Endometrial microvascular endothelial cells (primary cell): ENCODE results near the gene LAMC1. TPM values are rescaled to one million over a fixed set of nuclear protein-coding genes. Genes with fewer than 3 reads are reported as not detected.

Source experiments
- in situ Hi-C: cut with HindIII; loops from 2 replicates; pipeline ENCODE4 v1.10.0; 2017; ENCODE audit warnings: low sequenced_read_pairs, low pct_unique_long_range_greater_than_20kb; ENCODE audit errors: inconsistent ontology term
- total RNA-seq: library from RNA; depleted of rRNA; stranded (reverse); fragments of >200 nt; gene quantifications from one replicate; pipeline ENCODE4 v1.2.3, GENCODE V29; 2015; ENCODE audit errors: inconsistent ontology term

LAMC1 gene
- total RNA-seq, 1 donor from 2014 or later: 269 TPM

DNA sequence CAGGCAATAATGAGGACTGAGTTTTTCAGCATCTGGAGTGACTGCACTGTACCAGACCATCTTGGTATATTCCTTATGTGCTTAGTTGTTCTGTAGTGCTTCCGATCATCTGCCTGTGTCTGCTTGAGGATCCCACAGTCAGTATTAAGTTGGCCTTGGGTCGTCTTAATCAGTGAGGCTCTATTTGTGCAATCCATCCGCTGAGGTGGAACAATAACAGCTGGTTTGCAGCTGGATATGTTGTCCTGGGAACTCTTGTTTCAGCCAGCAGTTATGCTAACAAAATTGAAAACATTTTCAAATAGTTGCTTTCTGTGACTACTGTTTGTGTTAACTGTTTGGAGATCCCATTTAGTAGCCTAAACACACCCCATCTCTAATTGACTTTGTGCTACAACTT is 73.7 kb downstream of the LAMC1 start:
- in situ Hi-C loops: no loop called here

DNA sequence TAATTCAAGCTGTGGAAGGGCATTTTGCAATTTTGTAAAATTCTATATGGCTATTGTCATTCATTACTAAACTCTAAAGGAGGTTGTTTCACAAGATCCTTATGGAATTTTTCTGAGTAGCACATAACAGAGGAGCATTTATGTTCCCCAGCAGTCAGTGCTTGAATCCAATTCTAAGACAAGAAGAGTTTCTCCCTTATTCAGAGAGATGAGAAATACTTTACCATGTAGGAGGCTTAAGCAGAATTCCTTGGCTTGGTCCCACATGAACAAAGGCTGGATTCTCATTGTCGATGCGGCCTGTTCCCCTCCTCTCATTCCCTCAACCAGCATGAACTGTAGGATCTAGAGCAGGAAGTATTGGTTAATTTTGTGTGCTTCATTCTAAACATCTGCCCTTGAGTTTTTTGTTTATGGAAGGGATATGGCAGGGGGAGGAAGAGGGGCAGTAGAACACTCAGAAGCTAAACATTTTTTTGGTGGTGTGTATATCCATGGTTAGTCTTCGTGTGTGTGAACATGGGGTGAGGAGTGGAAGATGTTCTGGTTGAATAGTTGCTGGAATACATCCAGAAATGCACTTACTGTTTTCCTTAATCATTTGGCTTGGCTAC is 74.3 kb downstream of the LAMC1 start:
- in situ Hi-C loops: no loop called here

DNA sequence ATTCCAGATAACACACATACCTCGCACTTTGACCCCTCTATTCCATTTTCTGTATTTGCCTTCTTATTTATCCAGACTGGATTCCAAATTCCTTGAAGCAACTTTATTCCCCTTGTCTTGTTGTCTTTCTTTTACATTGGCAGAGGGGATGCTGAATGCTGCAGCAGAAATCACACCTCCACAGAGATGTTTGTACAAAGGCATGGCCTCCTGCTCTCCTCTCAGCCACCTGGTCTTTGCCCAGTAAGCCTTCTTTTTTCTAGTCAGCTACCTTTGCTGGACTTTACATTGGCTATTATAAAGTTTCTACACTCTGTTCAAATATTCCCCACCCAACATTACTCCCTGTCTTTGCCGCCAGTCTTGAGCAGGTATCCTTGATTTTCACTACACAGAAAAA is 75.1 kb downstream of the LAMC1 start:
- in situ Hi-C loops: no loop called here

DNA sequence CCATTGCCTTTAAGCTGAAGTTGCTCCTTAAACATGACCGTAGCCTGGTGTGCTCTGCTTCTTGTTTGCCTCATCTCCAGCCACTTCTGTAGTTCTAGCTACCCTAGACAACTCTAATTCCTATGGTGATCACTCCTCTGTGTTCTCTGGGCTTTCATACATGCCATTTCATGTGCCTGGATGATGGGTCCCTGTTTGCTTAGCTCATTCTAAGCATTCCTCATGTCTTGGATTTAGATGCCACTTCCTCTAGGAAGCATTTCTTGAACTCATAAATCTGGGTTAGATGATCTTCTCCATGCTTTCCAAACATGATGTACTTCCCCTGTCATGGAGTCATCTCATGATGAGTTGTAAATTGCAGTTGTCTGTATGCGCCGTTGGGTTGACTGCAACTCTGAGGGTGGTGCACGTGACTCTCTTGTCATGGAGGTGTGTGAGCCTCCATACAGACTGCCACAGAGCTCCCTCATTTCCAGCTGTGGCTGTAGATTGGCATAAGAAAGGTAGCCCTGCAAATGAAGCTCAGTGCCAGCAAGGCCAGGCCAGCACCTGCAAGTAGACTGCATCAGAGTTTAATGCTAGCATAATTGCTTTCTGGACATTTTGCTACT is 77.2 kb downstream of the LAMC1 start:
- in situ Hi-C loops: no loop called here

GRCh38 chr1:183101081-183101480 is 77.9 kb downstream of the LAMC1 start:
- in situ Hi-C loops: no loop called here

DNA sequence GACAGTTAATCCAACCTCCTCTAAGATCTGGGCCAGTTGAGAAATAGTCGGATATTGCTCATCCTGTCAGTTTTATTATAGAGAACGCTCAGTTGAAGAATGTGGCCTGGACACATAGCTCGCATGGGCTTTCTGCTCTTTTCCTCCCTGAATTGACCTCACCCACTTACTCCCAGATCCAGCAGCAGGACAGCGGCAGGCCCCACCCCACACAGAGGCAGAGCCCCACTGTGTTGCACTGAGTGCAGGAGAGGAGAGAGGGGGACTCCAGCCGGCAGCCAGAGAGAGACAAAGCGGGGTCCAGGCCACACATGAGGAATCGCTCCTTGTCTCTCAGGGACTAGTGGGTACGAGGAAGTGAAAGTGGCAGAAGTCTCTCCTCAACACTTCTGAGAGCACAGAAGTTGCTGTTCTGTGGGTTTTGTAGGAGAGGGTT is 78.6 kb downstream of the LAMC1 start:
- in situ Hi-C loops: no loop called here

DNA sequence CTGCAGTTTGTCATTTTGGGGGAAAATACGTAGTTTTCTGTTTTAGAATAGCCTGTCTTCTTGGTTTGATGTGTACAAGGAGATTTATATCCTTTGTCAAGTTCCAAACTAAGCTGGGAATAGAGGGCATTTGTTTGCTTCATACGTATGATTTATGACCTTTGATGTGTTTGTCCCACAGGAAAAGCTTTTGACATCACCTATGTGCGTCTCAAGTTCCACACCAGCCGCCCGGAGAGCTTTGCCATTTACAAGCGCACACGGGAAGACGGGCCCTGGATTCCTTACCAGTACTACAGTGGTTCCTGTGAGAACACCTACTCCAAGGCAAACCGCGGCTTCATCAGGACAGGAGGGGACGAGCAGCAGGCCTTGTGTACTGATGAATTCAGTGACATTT is 79.9 kb downstream of the LAMC1 start:
- in situ Hi-C loops: no loop called here

- in situ Hi-C loops: no loop called here
These were observed 80.4 kb downstream of the LAMC1 start for GRCh38 chr1:183103577-183103976.

DNA sequence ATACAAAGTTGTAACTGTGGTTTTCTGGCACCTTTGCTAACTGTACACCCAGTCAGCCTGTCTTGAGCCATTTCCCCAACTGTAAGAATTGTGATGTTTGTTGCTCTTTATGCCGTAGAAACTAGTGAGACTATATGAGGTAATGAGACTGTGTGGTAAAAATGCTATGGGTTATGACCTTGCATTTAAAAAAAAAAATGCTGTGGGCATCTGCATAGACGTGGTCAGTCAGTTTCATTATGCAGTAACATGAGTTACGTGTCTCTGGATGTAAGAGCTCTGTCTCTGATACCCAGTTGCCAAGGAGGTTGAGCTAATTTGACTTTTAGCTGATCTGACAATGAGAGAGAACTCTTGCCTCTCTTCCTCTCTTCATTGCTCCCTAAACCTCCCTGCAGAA is 82.2 kb downstream of the LAMC1 start:
- in situ Hi-C loops: no loop called here

GRCh38 chr1:183106166-183106565 is 82.9 kb downstream of the LAMC1 start:
- in situ Hi-C loops: no loop called here

- in situ Hi-C loops: no loop called here
These were observed 83.5 kb downstream of the LAMC1 start for GRCh38 chr1:183106746-183107145.

DNA sequence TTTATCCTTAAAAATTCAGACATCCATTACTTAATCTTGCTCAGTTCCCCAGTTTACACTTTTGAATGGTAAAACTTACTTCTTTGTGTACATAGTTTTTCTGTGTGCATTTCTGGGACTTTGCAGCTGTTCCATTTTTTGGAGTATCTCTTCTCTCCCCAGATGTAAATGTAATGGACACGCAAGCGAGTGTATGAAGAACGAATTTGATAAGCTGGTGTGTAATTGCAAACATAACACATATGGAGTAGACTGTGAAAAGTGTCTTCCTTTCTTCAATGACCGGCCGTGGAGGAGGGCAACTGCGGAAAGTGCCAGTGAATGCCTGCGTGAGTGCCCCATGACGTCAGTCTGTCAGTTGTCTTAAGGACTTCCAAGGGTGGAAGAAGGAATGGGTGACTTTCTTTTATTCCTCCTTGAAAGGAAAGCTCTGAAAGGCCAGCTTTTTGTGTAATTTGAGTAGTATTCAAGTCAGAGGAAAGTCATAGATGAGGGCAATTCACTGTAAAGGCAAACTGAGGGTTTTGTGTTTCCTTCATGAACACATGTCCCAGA is 87.2 kb downstream of the LAMC1 start:
- in situ Hi-C loops: no loop called here

DNA sequence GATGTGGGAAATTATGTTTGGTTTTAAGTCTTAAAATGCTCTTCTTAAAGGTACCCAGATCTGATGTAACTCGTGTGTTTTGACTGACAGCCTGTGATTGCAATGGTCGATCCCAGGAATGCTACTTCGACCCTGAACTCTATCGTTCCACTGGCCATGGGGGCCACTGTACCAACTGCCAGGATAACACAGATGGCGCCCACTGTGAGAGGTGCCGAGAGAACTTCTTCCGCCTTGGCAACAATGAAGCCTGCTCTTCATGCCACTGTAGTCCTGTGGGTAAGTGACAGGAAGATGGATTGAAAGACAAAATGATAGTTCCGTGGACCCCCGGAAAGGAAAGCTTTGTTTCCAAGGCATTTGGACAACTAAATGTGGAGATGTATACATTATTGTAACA is 91.2 kb downstream of the LAMC1 start:
- in situ Hi-C loops: no loop called here

- in situ Hi-C loops: no loop called here
These were observed 93.2 kb downstream of the LAMC1 start for GRCh38 chr1:183116416-183116815.

DNA sequence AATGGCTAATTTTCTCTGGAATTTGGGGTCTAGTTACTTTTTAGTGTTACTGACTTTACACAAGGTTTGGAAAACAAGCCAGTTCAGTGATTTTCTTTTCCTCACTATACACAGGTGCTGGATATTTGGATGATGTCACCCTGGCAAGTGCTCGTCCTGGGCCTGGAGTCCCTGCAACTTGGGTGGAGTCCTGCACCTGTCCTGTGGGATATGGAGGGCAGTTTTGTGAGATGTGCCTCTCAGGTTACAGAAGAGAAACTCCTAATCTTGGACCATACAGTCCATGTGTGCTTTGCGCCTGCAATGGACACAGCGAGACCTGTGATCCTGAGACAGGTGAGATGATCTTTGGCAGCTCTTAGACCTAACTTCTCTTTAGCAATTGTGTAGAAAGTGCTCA is 98.4 kb downstream of the LAMC1 start:
- in situ Hi-C loops: no loop called here

DNA sequence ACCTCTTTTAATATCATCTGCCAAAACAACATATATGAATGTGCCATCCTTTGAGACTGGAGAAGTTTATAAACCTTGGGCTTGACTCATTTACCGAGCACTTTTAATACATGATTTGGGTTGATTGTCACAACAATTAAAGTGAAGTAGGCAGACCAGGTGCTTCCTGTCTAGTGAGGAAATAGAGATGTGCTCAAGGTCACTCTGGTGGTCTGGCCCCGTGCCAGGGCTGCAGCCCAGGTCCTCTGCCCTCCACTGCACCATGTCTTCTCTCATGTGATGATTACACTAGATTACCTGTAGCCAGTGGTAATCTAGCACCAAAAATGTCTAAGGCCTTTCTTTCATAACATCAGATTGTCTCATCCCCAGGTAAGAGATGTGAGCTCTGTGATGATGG is 101.0 kb downstream of the LAMC1 start:
- in situ Hi-C loops: no loop called here

DNA sequence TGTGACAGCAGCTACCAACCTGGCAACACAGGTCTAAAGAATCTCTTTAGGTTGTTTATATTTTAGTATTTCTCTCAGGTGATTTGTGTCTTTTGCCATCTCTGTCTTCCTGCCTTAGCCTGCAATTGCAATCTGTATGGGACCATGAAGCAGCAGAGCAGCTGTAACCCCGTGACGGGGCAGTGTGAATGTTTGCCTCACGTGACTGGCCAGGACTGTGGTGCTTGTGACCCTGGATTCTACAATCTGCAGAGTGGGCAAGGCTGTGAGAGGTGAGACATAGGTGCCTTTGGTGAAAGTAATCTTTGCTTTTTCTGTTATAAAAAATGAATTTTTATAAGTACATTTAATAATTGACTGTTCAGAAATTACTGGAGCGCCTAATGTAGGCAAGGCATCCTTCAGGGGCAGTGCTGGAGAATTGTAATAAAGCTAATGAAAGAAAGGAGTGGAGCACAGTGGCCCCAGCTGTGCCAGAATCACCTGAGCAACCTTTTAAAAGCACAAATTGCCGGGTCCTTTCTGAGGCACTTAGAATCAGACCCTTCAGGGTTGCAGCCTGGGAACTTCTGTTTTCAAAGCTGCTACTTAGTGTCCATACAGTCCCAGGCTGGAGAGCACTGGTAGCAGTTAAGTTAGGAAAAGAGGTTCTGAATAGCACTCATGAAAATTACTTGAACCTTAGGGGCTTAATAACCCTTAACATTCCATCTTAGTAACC is 102.2 kb downstream of the LAMC1 start:
- in situ Hi-C loops: no loop called here

DNA sequence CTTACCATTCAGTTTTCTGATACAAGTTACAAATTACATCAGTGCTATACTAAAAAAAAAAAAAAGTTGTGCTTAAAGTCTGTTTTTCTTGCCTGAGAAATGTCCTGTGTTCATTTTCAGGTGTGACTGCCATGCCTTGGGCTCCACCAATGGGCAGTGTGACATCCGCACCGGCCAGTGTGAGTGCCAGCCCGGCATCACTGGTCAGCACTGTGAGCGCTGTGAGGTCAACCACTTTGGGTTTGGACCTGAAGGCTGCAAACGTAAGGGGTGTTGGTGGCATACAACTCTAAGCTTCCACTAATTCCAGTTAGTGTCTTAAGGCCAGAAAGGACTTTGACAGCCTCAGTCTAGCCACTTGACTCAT is 102.8 kb downstream of the LAMC1 start:
- in situ Hi-C loops: no loop called here

- in situ Hi-C loops: no loop called here
These were observed 103.3 kb downstream of the LAMC1 start for GRCh38 chr1:183126528-183126927.
